Endothelial cell (in vitro differentiated cells): ENCODE data around the gene TBC1D24. TPM values are rescaled to one million over a fixed set of nuclear protein-coding genes. Genes with fewer than 3 reads are reported as not detected.

ENCODE experiments used
- DNase-seq: peaks from one replicate; pipeline ENCODE4 v3.0.0; 2021; ENCODE audit warnings: low spot score
- H3K27ac Mint-ChIP-seq: one replicate; pipeline ENCODE4 v1.8.0; 2021; ENCODE audit warnings: mixed read lengths, inconsistent platforms; ENCODE audit not compliant: unreplicated experiment
- H3K27me3 Mint-ChIP-seq: one replicate; pipeline ENCODE4 v1.8.0; 2021; ENCODE audit warnings: mild to moderate bottlenecking, moderate library complexity, mixed read lengths, inconsistent platforms; ENCODE audit not compliant: unreplicated experiment
- H3K36me3 Mint-ChIP-seq: one replicate; pipeline ENCODE4 v1.8.0; 2021; ENCODE audit warnings: mild to moderate bottlenecking, low read depth, mixed read lengths, inconsistent platforms; ENCODE audit not compliant: unreplicated experiment
- H3K4me1 Mint-ChIP-seq: one replicate; pipeline ENCODE4 v1.8.0; 2021; ENCODE audit warnings: mild to moderate bottlenecking, mixed read lengths, inconsistent platforms; ENCODE audit not compliant: unreplicated experiment
- H3K4me3 Mint-ChIP-seq: one replicate; pipeline ENCODE4 v1.8.0; 2021; ENCODE audit warnings: mild to moderate bottlenecking, mixed read lengths, inconsistent platforms; ENCODE audit not compliant: unreplicated experiment
- H3K9me3 Mint-ChIP-seq: one replicate; pipeline ENCODE4 v1.8.0; 2021; ENCODE audit warnings: mixed read lengths, inconsistent platforms; ENCODE audit not compliant: unreplicated experiment
- total RNA-seq: library from RNA; stranded (reverse); fragmentation: NEBNext Ultra II Directional; extraction: Animal tissue kit (Norgen Biotek cat#: 25700); gene quantifications from one replicate; pipeline ENCODE4 v1.2.1, GENCODE V29; 2021; ENCODE audit not compliant: unreplicated experiment
- TF ChIP-seq, protein P1 (sequence below): fragments of 200-600 bp; sonication (generic); IDR thresholded peaks from one replicate; pipeline ENCODE4 v1.5.0; 2021; ENCODE audit warnings: antibody characterized with exemption; ENCODE audit not compliant: unreplicated experiment

Gene TBC1D24
- total RNA-seq, 1 donor from 2014 or later, result 17.3 TPM

DNA sequence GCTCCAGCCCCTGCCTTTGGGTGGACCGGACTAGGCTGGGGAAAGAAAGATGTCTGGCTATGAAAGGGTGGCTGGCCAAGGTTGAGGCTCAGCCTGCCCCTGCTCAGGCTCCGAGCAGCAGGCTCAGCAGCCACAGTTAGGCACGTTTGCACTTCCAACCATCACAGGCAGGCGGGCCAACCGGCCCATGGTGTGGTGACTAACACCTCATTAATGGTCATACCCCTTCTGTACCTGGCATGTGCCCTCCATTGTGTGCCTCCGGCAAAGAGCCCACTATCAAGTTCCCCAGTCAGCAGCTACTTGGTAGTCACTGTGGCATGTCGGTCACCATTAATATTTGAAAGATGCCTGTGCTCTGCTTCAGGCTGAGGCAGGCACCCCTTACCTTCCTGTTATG, 6.7 kb downstream of the TBC1D24 start:
- no peak for DNase-seq
- Mint-ChIP-seq H3K4me1 (peaks cover under 1% of the 10 kb centered on the region), H3K9me3 (no peaks in the 10 kb centered on the region), H3K27me3 (peaks cover 24% of the 10 kb centered on the region), H3K27ac (no peak overlapping the region), H3K4me3 (no peak overlapping the region), H3K36me3 (no peaks in the 10 kb centered on the region)
- TF ChIP-seq, protein P1, sequence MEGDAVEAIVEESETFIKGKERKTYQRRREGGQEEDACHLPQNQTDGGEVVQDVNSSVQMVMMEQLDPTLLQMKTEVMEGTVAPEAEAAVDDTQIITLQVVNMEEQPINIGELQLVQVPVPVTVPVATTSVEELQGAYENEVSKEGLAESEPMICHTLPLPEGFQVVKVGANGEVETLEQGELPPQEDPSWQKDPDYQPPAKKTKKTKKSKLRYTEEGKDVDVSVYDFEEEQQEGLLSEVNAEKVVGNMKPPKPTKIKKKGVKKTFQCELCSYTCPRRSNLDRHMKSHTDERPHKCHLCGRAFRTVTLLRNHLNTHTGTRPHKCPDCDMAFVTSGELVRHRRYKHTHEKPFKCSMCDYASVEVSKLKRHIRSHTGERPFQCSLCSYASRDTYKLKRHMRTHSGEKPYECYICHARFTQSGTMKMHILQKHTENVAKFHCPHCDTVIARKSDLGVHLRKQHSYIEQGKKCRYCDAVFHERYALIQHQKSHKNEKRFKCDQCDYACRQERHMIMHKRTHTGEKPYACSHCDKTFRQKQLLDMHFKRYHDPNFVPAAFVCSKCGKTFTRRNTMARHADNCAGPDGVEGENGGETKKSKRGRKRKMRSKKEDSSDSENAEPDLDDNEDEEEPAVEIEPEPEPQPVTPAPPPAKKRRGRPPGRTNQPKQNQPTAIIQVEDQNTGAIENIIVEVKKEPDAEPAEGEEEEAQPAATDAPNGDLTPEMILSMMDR, result no peak

GRCh38 chr16:2482249-2482648, 7.3 kb downstream of the TBC1D24 start:
- Mint-ChIP-seq H3K9me3 (no peaks in the 10 kb centered on the region), H3K4me1 (peaks cover 6% of the 10 kb centered on the region), H3K4me3 (no peak overlapping the region), H3K27me3 (peaks cover 21% of the 10 kb centered on the region), H3K27ac (no peak overlapping the region), H3K36me3 (no peaks in the 10 kb centered on the region)
- TF ChIP-seq, protein P1, result no peak
- no peak for DNase-seq

GRCh38 chr16:2482708-2483534, 8.0 kb downstream of the TBC1D24 start:
- peaks cover 10% of the 10 kb centered on the region for H3K4me1 Mint-ChIP-seq
- H3K27ac Mint-ChIP-seq, result no peak overlapping the region
- H3K36me3 Mint-ChIP-seq, result no peaks in the 10 kb centered on the region
- peaks cover 19% of the 10 kb centered on the region for H3K27me3 Mint-ChIP-seq
- DNase-seq, result no peak
- TF ChIP-seq, protein P1, result no peak
- peak overlapping the region; percentile 53 for H3K4me3 Mint-ChIP-seq
- no peaks in the 10 kb centered on the region for H3K9me3 Mint-ChIP-seq

GRCh38 chr16:2483939-2484897, 9.3 kb downstream of the TBC1D24 start:
- H3K27me3 Mint-ChIP-seq, result peaks cover 15% of the 10 kb centered on the region
- TF ChIP-seq, protein P1, result no peak
- DNase-seq, result no peak
- no peak overlapping the region for H3K27ac Mint-ChIP-seq
- H3K9me3 Mint-ChIP-seq, result no peaks in the 10 kb centered on the region
- peaks cover 10% of the 10 kb centered on the region for H3K4me1 Mint-ChIP-seq
- H3K4me3 Mint-ChIP-seq, result no peak overlapping the region
- no peaks in the 10 kb centered on the region for H3K36me3 Mint-ChIP-seq
